IMR-90 (cell line): Measurements from ENCODE around the gene FOLR2. TPM values are rescaled to one million over a fixed set of nuclear protein-coding genes. Genes with fewer than 3 reads are reported as not detected.

Experiments used
- ATAC-seq: fragments of 200-7000 bp; cut with Tn5 transposase; 2 replicates; pipeline ENCODE4 v1.9.1; 2020; ENCODE audit warnings: low read depth, mild to moderate bottlenecking, moderate library complexity
- BruUV-seq: library from RNA; stranded (reverse); fragments of 400-500 nt; replicated peaks from 2 replicates; lab custom pipeline; 2021; lab: Mats Ljungman, UMichigan
- CTCF ChIA-PET: fragments of 300-600 bp; formaldehyde crosslinking; extraction: SDS; loops from one replicate; lab custom pipeline; 2021; ENCODE audit warnings: antibody characterized with exemption; lab: Yijun Ruan, JAX
- POLR2A ChIA-PET: fragments of 300-600 bp; sonication (Branson Sonifier 250); formaldehyde crosslinking; loops from one replicate; lab custom pipeline; 2022; ENCODE audit warnings: antibody characterized with exemption; ENCODE audit not compliant: unreplicated experiment; lab: Charles Lee
- DNase-seq: peaks from one replicate; pipeline ENCODE4 v3.0.0; 2013
- H2AFZ ChIP-seq: replicated peaks from 2 replicates; pipeline ENCODE3; 2013; ENCODE audit warnings: low read length, mild to moderate bottlenecking; ENCODE audit not compliant: poor library complexity
- H2AK5ac ChIP-seq: 2 replicates; pipeline ENCODE4 v1.6.1; 2013; ENCODE audit warnings: low read depth, low read length, inconsistent platforms
- H2AK9ac ChIP-seq: replicated peaks from 2 replicates; pipeline ENCODE3; 2013; ENCODE audit warnings: mild to moderate bottlenecking, low read depth, low read length, moderate library complexity; ENCODE audit not compliant: poor library complexity
- H2BK120ac ChIP-seq: 2 replicates; pipeline ENCODE4 v1.6.1; 2013; ENCODE audit warnings: low read depth, low read length, inconsistent platforms
- H2BK15ac ChIP-seq: 3 replicates; pipeline ENCODE4 v1.6.1; 2013; ENCODE audit warnings: low read depth, low read length, inconsistent platforms
- H2BK20ac ChIP-seq: 2 replicates; pipeline ENCODE4 v1.6.1; 2013; ENCODE audit warnings: low read depth, mild to moderate bottlenecking, inconsistent platforms, low read length, moderate library complexity
- H2BK5ac ChIP-seq: 2 replicates; pipeline ENCODE4 v1.6.1; 2013; ENCODE audit warnings: mild to moderate bottlenecking, low read depth, low read length, inconsistent platforms; ENCODE audit not compliant: poor library complexity, severe bottlenecking
- H3K14ac ChIP-seq: replicated peaks from 2 replicates; pipeline ENCODE4 v1.6.1; 2013; ENCODE audit warnings: low read depth, low read length, inconsistent platforms
- H3K18ac ChIP-seq: 2 replicates; pipeline ENCODE4 v1.6.1; 2013; ENCODE audit warnings: low read depth, low read length, control low read depth
- H3K23ac ChIP-seq: 2 replicates; pipeline ENCODE4 v1.6.1; 2013; ENCODE audit warnings: low read depth, low read length, inconsistent platforms
- H3K27ac ChIP-seq: 2 replicates; pipeline ENCODE4 v1.5.1; 2013; ENCODE audit warnings: mild to moderate bottlenecking, control low read depth, low read length; ENCODE audit not compliant: insufficient read depth
- H3K27me3 ChIP-seq: 2 replicates; pipeline ENCODE4 v1.6.1; 2013; ENCODE audit warnings: low read length; ENCODE audit not compliant: control insufficient read depth, insufficient read depth
- H3K36me3 ChIP-seq: 2 replicates; pipeline ENCODE4 v1.6.1; 2013; ENCODE audit warnings: low read length, mixed read lengths; ENCODE audit not compliant: control insufficient read depth, insufficient read depth
- H3K4ac ChIP-seq: 2 replicates; pipeline ENCODE4 v1.6.1; 2013; ENCODE audit warnings: low read depth, low read length, inconsistent platforms
- H3K4me1 ChIP-seq: 2 replicates; pipeline ENCODE4 v1.6.1; 2013; ENCODE audit warnings: low read length, mixed read lengths; ENCODE audit not compliant: control insufficient read depth, insufficient read depth
- H3K4me2 ChIP-seq: 2 replicates; pipeline ENCODE4 v1.6.1; 2013; ENCODE audit warnings: low read depth, mild to moderate bottlenecking, control low read depth, low read length, moderate library complexity
- H3K4me3 ChIP-seq: 2 replicates; pipeline ENCODE4 v1.5.1; 2013; ENCODE audit warnings: low read depth, mild to moderate bottlenecking, control low read depth, low read length, moderate library complexity; ENCODE audit not compliant: insufficient read depth
- H3K56ac ChIP-seq: 2 replicates; pipeline ENCODE4 v1.6.1; 2013; ENCODE audit warnings: low read length, inconsistent platforms; ENCODE audit not compliant: insufficient read depth; ENCODE audit errors: extremely low read depth
- H3K79me1 ChIP-seq, 2 experiments: 2 replicates each; pipeline ENCODE4 v1.6.1; 2013; ENCODE audit warnings: low read length in 2 of 2, inconsistent platforms in 1 of 2, low read depth in 1 of 2
- H3K9ac ChIP-seq: 2 replicates; pipeline ENCODE4 v1.6.1; 2013; ENCODE audit warnings: low read depth, low read length, control low read depth
- H3K9me1 ChIP-seq: 2 replicates; pipeline ENCODE4 v1.6.1; 2013; ENCODE audit warnings: low read length, inconsistent platforms; ENCODE audit not compliant: insufficient read depth
- H3K9me3 ChIP-seq: 2 replicates; pipeline ENCODE4 v1.6.1; 2013; ENCODE audit warnings: low read length; ENCODE audit not compliant: control insufficient read depth, insufficient read depth
- H4K20me1 ChIP-seq: 2 replicates; pipeline ENCODE4 v1.6.1; 2013; ENCODE audit warnings: low read length, inconsistent platforms; ENCODE audit not compliant: insufficient read depth
- H4K5ac ChIP-seq: 2 replicates; pipeline ENCODE4 v1.6.1; 2013; ENCODE audit warnings: mild to moderate bottlenecking, low read depth, low read length, control low read depth
- H4K8ac ChIP-seq, 2 experiments: 2 replicates each; pipeline ENCODE4 v1.6.1; 2013; ENCODE audit warnings: low read depth in 2 of 2, low read length in 2 of 2, control low read depth in 1 of 2, inconsistent platforms in 1 of 2
- H4K91ac ChIP-seq: 2 replicates; pipeline ENCODE4 v1.6.1; 2013; ENCODE audit warnings: low read depth, low read length, inconsistent platforms; ENCODE audit not compliant: insufficient read depth
- CEBPB ChIP-seq: IDR thresholded peaks from 2 replicates; pipeline ENCODE4 v1.6.1; 2012; ENCODE audit warnings: low read depth, low read length, improper control_type of control experiment
- MAFK ChIP-seq: IDR thresholded peaks from 2 replicates; pipeline ENCODE4 v1.6.1; 2012; ENCODE audit warnings: low read depth, low read length, improper control_type of control experiment
- MAZ ChIP-seq: IDR thresholded peaks from 2 replicates; pipeline ENCODE4 v1.6.1; 2012; ENCODE audit warnings: low read depth, mild to moderate bottlenecking, low read length, improper control_type of control experiment, moderate library complexity, borderline replicate concordance
- RCOR1 ChIP-seq: IDR thresholded peaks from 2 replicates; pipeline ENCODE4 v1.6.1; 2012; ENCODE audit warnings: mild to moderate bottlenecking, low read length, improper control_type of control experiment; ENCODE audit not compliant: insufficient replicate concordance
- RFX5 ChIP-seq: IDR thresholded peaks from 2 replicates; pipeline ENCODE4 v1.8.0; 2012; ENCODE audit warnings: low read depth, mild to moderate bottlenecking, low read length, moderate library complexity
- WGBS, 2 experiments: methylation state at CpG; one replicate each; pipeline versions ENCODE4 v1.1.5 to v1.1.7; 2013; ENCODE audit warnings: missing lambda C conversion rate in 2 of 2; ENCODE audit not compliant: insufficient read length in 1 of 2; ENCODE audit errors: extremely low coverage in 2 of 2; 5-methylcytosine and 5-hydroxymethylcytosine counted together
- dilution Hi-C: fragments of 300-500 bp; cut with HindIII; formaldehyde crosslinking; loops from one replicate; pipeline ENCODE4 v1.14.3; 2018; ENCODE audit warnings: low sequenced_read_pairs; ENCODE audit not compliant: unreplicated experiment
- in situ Hi-C: fragments of 300-500 bp; cut with MboI; formaldehyde crosslinking; loops from 3 replicates; pipeline ENCODE4 v1.14.3; 2019; ENCODE audit warnings: low sequenced_read_pairs, inconsistent platforms, mixed read lengths
- intact Hi-C: fragments of 100-400 bp; cut with micrococcal nuclease; formaldehyde crosslinking; loops from 2 replicates; pipeline ENCODE4 v1.10.0; 2022
- polyA plus RNA-seq, 3 experiments: library from polyadenylated mRNA; depleted of rRNA; stranded (reverse); fragments of >200 nt; gene quantifications; 2 replicates each; pipeline ENCODE4 v1.2.3, GENCODE V29; 2012; ENCODE audit warnings: low replicate concordance in 1 of 3
- total RNA-seq: library from RNA; depleted of rRNA; stranded (reverse); fragments of >200 nt; gene quantifications from 2 replicates; pipeline ENCODE4 v1.2.3, GENCODE V29; 2012
- TF ChIP-seq, protein P1 (sequence below): fragments of 150-350 bp; IDR thresholded peaks from 2 replicates; pipeline ENCODE4 v1.6.1; 2016; ENCODE audit warnings: low read depth, mild to moderate bottlenecking, low read length, moderate library complexity, borderline replicate concordance
- TF ChIP-seq, protein P2 (sequence below): fragments of 150-350 bp; IDR thresholded peaks from 2 replicates; pipeline ENCODE4 v1.6.1; 2017; ENCODE audit warnings: mild to moderate bottlenecking, antibody characterized with exemption, low read length, low read depth

FOLR2 gene
- total and polyA plus RNA-seq, 2 of the 4 experiments (the other 2 are of a cell fraction): not detected

DNA sequence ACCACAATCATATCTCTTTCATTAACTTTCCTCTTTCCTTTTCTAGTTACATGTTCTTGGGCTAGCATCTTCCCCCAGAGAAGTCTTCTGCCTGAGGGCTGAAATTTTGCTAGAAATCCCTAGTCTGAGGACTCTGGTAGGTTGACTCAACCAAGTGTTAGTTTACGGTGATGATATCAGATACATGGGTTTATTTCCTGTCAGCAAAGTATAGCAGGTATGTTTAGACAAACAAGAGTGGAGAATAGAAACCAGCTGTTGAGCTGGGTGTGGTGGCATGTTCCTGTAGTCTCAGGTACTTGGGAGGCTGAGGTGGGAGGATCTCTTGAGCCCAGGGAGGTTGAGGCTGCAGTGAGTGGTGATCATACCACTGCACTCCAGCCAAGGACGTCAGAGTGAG is 13.4 kb upstream of the FOLR2 start:
- H3K4me2 ChIP-seq: no peak overlapping the region
- TF ChIP-seq, protein P1, sequence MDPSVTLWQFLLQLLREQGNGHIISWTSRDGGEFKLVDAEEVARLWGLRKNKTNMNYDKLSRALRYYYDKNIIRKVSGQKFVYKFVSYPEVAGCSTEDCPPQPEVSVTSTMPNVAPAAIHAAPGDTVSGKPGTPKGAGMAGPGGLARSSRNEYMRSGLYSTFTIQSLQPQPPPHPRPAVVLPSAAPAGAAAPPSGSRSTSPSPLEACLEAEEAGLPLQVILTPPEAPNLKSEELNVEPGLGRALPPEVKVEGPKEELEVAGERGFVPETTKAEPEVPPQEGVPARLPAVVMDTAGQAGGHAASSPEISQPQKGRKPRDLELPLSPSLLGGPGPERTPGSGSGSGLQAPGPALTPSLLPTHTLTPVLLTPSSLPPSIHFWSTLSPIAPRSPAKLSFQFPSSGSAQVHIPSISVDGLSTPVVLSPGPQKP: no peak
- TF ChIP-seq, protein P2, sequence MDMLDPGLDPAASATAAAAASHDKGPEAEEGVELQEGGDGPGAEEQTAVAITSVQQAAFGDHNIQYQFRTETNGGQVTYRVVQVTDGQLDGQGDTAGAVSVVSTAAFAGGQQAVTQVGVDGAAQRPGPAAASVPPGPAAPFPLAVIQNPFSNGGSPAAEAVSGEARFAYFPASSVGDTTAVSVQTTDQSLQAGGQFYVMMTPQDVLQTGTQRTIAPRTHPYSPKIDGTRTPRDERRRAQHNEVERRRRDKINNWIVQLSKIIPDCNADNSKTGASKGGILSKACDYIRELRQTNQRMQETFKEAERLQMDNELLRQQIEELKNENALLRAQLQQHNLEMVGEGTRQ: no peak
- TF ChIP-seq CEBPB (no peak), RCOR1 (no peak), MAFK (no peak), RFX5 (no peak), MAZ (no peak)
- H3K36me3 ChIP-seq: no peaks in the 10 kb centered on the region
- 67% methylated on average over 1 of the region's 2 CpGs; no CpG with 5 or more reads in 1 of the 2 experiments for WGBS, 2 experiments
- no peak overlapping the region for H3K4ac ChIP-seq
- H3K9me1 ChIP-seq: no peaks in the 10 kb centered on the region
- DNase-seq (no peak), ATAC-seq (no peak)
- no peak overlapping the region for H3K14ac ChIP-seq
- H2BK120ac ChIP-seq: no peak overlapping the region
- POLR2A ChIA-PET: no interaction called here
- no peaks in the 10 kb centered on the region for H3K4me1 ChIP-seq
- no peak overlapping the region for H2BK15ac ChIP-seq
- H2AK5ac ChIP-seq: no peak overlapping the region
- no peak overlapping the region for H2AFZ ChIP-seq
- H4K5ac ChIP-seq: no peak overlapping the region
- no peak overlapping the region for H2BK20ac ChIP-seq
- no peaks in the 10 kb centered on the region for H3K79me1 ChIP-seq
- H3K27me3 ChIP-seq: peaks cover 3% of the 10 kb centered on the region; the same call in 1 of the 2 replicates
- BruUV-seq: no TSS peak
- no peak overlapping the region for H3K56ac ChIP-seq
- H4K20me1 ChIP-seq: no peaks in the 10 kb centered on the region
- H3K27ac ChIP-seq: no peak overlapping the region
- H3K4me3 ChIP-seq: no peak overlapping the region
- intact Hi-C loops: no loop called here
- H3K9me3 ChIP-seq: no peaks in the 10 kb centered on the region
- H4K91ac ChIP-seq: no peak overlapping the region
- dilution Hi-C loops: no loop called here
- CTCF ChIA-PET: no interaction called here
- H2BK5ac ChIP-seq: no peak overlapping the region
- no peak overlapping the region for H3K23ac ChIP-seq
- in situ Hi-C loops: no loop called here
- H2AK9ac ChIP-seq: no peak overlapping the region
- no peak overlapping the region for H4K8ac ChIP-seq
- H3K9ac ChIP-seq: no peak overlapping the region
- no peak overlapping the region for H3K18ac ChIP-seq
